ENCODE measurements around the gene GPR143.
"Not testable (repeated sequence)": the region's sequence is repeated elsewhere in the genome, so short reads cannot be mapped to it uniquely, and the experiment has no call there.

Gene GPR143

GRCh38 chrX:9765737-9766097 lies at the start of gene GPR143:
Gene GPR143 (minus strand): TSS chrX:9765847. CDS start chrX:9765817, 30 bp downstream.
- DNase-seq, result no peak

GRCh38 chrX:9811086-9811485 lies 45.4 kb upstream of the GPR143 start:
- DNase-seq, result not testable (repeated sequence)

GRCh38 chrX:9809876-9810275 lies 44.2 kb upstream of the GPR143 start:
- not testable (repeated sequence) for DNase-seq

- no peak for DNase-seq
Observed at GRCh38 chrX:9807355-9808182, 41.9 kb upstream of the GPR143 start.

- DNase-seq, result no peak
Observed at GRCh38 chrX:9805956-9806355, 40.3 kb upstream of the GPR143 start.

GRCh38 chrX:9804444-9804843 lies 38.8 kb upstream of the GPR143 start:
- DNase-seq, result no peak

- no peak for DNase-seq
Observed at GRCh38 chrX:9802737-9803136, 37.1 kb upstream of the GPR143 start.

GRCh38 chrX:9797384-9798360 lies 32.0 kb upstream of the GPR143 start:
- DNase-seq, result no peak

GRCh38 chrX:9794495-9794894 lies 28.8 kb upstream of the GPR143 start:
- DNase-seq, result no peak

GRCh38 chrX:9790866-9791265 lies 25.2 kb upstream of the GPR143 start:
- no peak for DNase-seq

- DNase-seq, result no peak
Observed at GRCh38 chrX:9789555-9789954, 23.9 kb upstream of the GPR143 start.

GRCh38 chrX:9788911-9789310 lies 23.3 kb upstream of the GPR143 start:
- no peak for DNase-seq

- no peak for DNase-seq
Observed at GRCh38 chrX:9786798-9787635, 21.4 kb upstream of the GPR143 start.

GRCh38 chrX:9785944-9786797 lies 20.5 kb upstream of the GPR143 start, which contains the start of gene SHROOM2:
Gene SHROOM2 (plus strand): TSS chrX:9786429. CDS start chrX:9786546, 117 bp downstream.
- no peak for DNase-seq

- no peak for DNase-seq
Observed at GRCh38 chrX:9785254-9785943, 19.8 kb upstream of the GPR143 start.

- no peak for DNase-seq
Observed at GRCh38 chrX:9784332-9784731, 18.7 kb upstream of the GPR143 start.

GRCh38 chrX:9781941-9782340 lies 16.3 kb upstream of the GPR143 start:
- no peak for DNase-seq

GRCh38 chrX:9775930-9776329 lies 10.3 kb upstream of the GPR143 start:
- DNase-seq, result no peak

GRCh38 chrX:9772943-9773342 lies 7.3 kb upstream of the GPR143 start:
- no peak for DNase-seq

GRCh38 chrX:9770319-9770718 lies 4.7 kb upstream of the GPR143 start:
- no peak for DNase-seq

GRCh38 chrX:9768321-9768839 lies 2.7 kb upstream of the GPR143 start:
- DNase-seq, result not testable (repeated sequence)

Measured in activated effector memory CD4-positive, alpha-beta T cell treated with anti-CD3 and anti-CD28 coated beads, Interleukin-2, amount 50 U/mL, for 16 hours (primary cell).